Ascending aorta (tissue), 2 donors: ENCODE results near the gene SPECC1L. TPM values are rescaled to one million over a fixed set of nuclear protein-coding genes. Genes with fewer than 3 reads are reported as not detected.

ENCODE experiments used
- DNase-seq, 2 donors: peaks; one replicate each; pipeline ENCODE4 v3.0.0-alpha.2; 2019; ENCODE audit warnings: low spot score in 2 of 2
- H3K27ac ChIP-seq, 2 donors: fragments of 200-600 bp; sonication (generic); one replicate each; pipeline ENCODE4 v1.5.1; 2016 to 2017; ENCODE audit warnings: mild to moderate bottlenecking in 1 of 2
- H3K27me3 ChIP-seq: fragments of 200-600 bp; sonication (generic); one replicate; pipeline ENCODE4 v1.5.1; 2017
- H3K36me3 ChIP-seq, 2 donors: fragments of 200-600 bp; sonication (generic); one replicate each; pipeline ENCODE4 v1.5.1; 2016
- H3K4me1 ChIP-seq, 2 donors: fragments of 200-600 bp; sonication (generic); one replicate each; pipeline ENCODE4 v1.5.1; 2016 to 2017; ENCODE audit warnings: mild to moderate bottlenecking in 1 of 2
- H3K4me3 ChIP-seq, 2 donors: fragments of 200-600 bp; sonication (generic); one replicate each; pipeline ENCODE4 v1.5.1; 2016 to 2017; ENCODE audit warnings: mild to moderate bottlenecking in 1 of 2
- H3K9me3 ChIP-seq, 2 donors: fragments of 200-600 bp; sonication (generic); one replicate each; pipeline ENCODE4 v1.5.1; 2016
- intact Hi-C: fragments of 100-400 bp; cut with DNase I; formaldehyde crosslinking; loops from one replicate; pipeline ENCODE4 v1.15.1; 2023
- total RNA-seq: library from RNA; depleted of rRNA; stranded (reverse); fragments of >200 nt; gene quantifications from one replicate; pipeline ENCODE4 v1.1.0, GENCODE V29; 2016
- TF ChIP-seq, protein P1 (sequence below), 3 experiments: fragments of 200-600 bp in 2 of 3; fragments of 450-650 bp in 1 of 3; sonication (generic) in 2 of 3; IDR thresholded peaks; one replicate each; pipeline ENCODE4 v1.5.1; 2016 to 2019; ENCODE audit warnings: antibody characterized with exemption in 3 of 3, mild to moderate bottlenecking in 1 of 3, moderate library complexity in 1 of 3

Gene SPECC1L
- total RNA-seq, 1 donor from 2014 or later: 66.9 TPM

DNA sequence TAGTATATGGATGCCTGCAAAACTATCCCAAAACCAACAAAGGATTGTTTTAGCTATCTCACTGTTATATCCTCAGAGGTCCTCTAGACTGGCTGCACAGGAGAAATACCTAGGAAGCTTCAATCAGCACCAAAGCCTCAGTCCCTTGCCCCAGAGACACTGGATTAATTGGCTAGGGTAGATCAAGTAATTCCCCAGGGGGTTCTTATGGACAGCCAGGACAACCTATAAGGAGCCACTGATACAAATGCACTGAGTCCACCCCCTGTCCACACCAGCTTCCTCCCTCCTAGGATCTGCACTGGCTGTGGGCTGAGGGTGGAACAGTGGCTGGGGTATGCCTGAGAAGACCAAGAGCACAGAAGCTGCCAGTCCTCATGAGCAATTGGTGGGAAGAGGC lies 173.0 kb downstream of the SPECC1L start:
- TF ChIP-seq, protein P1, sequence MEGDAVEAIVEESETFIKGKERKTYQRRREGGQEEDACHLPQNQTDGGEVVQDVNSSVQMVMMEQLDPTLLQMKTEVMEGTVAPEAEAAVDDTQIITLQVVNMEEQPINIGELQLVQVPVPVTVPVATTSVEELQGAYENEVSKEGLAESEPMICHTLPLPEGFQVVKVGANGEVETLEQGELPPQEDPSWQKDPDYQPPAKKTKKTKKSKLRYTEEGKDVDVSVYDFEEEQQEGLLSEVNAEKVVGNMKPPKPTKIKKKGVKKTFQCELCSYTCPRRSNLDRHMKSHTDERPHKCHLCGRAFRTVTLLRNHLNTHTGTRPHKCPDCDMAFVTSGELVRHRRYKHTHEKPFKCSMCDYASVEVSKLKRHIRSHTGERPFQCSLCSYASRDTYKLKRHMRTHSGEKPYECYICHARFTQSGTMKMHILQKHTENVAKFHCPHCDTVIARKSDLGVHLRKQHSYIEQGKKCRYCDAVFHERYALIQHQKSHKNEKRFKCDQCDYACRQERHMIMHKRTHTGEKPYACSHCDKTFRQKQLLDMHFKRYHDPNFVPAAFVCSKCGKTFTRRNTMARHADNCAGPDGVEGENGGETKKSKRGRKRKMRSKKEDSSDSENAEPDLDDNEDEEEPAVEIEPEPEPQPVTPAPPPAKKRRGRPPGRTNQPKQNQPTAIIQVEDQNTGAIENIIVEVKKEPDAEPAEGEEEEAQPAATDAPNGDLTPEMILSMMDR (IDR thresholded peaks at IDR 0.05): no peak
- intact Hi-C loops: no loop called here
- H3K27me3 ChIP-seq: no peaks in the 10 kb centered on the region

DNA sequence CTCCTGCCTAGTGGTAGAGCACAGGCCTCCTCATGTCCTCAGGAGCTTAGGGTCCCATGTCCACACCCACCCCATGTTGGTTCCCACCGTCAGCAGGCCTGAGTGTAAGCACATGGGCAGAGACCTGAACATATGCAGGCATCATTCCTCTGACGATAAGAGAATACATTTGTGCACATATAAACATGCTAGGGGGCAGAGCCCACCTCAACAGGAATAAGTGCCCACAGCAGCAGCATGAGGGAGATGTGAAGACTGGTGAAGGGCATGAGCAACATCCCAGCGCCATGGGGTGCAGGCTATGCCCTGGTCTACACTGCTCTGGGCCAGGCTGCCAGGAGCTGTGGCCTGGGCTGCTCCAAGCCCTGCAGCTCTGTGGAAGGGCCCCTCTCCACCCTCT lies 173.6 kb downstream of the SPECC1L start:
- TF ChIP-seq, protein P1 (IDR thresholded peaks at IDR 0.05): no peak
- Histone ChIP-seq H3K36me3 (no peaks in the 10 kb centered on the region), H3K27me3 (no peaks in the 10 kb centered on the region), H3K9me3 (no peaks in the 10 kb centered on the region), H3K4me1 (peaks cover 0 to 9% of the 10 kb centered on the region in 2 donors), H3K27ac (no peak overlapping the region), H3K4me3 (no peak overlapping the region)
- peak in 1 of 2 donors; percentile 47 for DNase-seq
- intact Hi-C loops: no loop called here

More for the DNA sequence above, 173.0 kb downstream of the SPECC1L start:
- DNase-seq: no peak
- Histone ChIP-seq H3K27ac (no peak overlapping the region), H3K4me1 (peaks cover 0 to 9% of the 10 kb centered on the region in 2 donors), H3K4me3 (no peak overlapping the region), H3K9me3 (no peaks in the 10 kb centered on the region), H3K36me3 (no peaks in the 10 kb centered on the region)

DNA sequence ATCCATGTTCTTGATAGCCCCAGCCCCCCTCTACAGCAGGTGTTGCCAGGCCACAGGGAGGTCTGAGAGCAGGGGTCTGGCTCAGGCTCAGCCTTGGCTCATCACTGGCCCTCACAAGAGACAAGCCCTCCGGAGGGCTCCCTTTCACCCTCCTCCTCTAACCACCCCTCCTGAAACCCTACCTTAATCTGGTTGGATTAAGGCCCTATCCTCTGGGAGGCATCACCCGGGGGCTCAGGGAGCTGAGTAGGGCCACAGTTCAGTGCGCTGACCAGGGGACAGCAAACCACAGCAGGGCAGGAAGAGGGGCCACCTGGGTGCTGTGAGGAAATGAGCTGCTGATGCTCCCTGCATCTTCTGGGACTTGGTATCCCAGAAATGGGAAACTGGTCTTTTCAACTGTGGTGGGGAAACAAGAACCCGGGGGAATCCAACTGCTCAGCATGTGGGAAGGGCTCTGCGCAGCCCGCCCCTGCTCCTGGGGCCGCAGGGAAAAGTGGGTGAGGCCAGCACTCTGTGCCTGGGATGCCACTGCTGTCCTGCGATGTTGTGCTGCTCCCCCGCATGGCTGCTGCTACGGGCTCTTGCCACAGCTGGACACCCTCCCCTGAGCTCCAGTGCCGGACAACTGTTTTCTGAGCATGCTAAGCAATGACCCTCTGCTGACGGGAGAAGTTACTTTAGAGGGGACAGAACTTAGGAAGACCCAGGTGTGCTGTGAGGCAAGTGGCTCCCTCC lies 174.3 kb downstream of the SPECC1L start:
- intact Hi-C loops: no loop called here
- no peaks in the 10 kb centered on the region for H3K27me3 ChIP-seq

DNA sequence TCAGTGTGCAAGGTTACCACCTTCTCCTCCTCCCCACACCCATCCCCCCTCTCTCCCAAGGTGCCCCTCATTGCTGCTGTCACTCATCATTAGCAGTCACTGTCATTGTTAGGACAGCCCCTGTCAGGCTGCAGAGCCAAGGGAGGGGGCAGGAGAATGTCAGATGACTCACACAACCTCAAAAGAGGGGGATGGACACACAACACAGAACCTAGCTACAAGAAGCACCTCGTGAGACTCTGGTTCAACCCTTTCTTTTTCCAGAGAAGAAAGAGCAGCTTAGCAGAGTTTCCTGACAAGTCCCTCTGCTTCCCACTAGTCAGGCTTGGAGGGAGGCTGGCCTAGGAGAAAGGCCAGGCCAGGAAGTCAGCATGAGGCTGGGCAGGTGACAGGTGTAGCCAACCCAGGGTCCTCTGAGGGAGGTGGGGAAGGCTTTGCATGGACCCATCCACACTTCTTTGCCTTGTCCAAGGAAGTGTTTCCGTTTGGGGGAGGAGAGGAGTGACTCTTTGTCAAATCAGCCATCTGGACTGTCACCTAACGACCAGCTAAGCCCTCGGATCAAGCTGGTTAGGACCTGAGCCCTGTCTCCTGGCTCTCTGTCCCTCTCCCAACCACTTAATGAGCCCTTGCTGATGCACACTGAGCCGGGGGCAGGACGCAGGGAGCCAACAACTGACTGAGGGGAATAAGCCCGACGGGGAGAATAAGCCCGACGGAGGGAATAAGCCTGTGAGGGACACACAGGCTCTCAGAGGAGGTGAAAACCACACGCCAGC lies 175.0 kb downstream of the SPECC1L start:
- H3K4me3 ChIP-seq: no peak overlapping the region
- no peak overlapping the region for H3K27ac ChIP-seq
- peak in 1 of 2 donors; percentile 46 for DNase-seq
- H3K36me3 ChIP-seq: no peaks in the 10 kb centered on the region
- TF ChIP-seq, protein P1 (IDR thresholded peaks at IDR 0.05): no peak
- no peaks in the 10 kb centered on the region for H3K27me3 ChIP-seq
- intact Hi-C loops: no loop called here
- H3K9me3 ChIP-seq: no peaks in the 10 kb centered on the region
- peaks cover 0 to 9% of the 10 kb centered on the region in 2 donors for H3K4me1 ChIP-seq

More for the DNA sequence above, 174.3 kb downstream of the SPECC1L start:
- no peak for DNase-seq
- no peak overlapping the region for H3K27ac ChIP-seq
- H3K4me1 ChIP-seq: peaks cover 0 to 9% of the 10 kb centered on the region in 2 donors
- TF ChIP-seq, protein P1 (IDR thresholded peaks at IDR 0.05): no peak
- no peaks in the 10 kb centered on the region for H3K9me3 ChIP-seq
- no peak overlapping the region for H3K4me3 ChIP-seq
- no peaks in the 10 kb centered on the region for H3K36me3 ChIP-seq

DNA sequence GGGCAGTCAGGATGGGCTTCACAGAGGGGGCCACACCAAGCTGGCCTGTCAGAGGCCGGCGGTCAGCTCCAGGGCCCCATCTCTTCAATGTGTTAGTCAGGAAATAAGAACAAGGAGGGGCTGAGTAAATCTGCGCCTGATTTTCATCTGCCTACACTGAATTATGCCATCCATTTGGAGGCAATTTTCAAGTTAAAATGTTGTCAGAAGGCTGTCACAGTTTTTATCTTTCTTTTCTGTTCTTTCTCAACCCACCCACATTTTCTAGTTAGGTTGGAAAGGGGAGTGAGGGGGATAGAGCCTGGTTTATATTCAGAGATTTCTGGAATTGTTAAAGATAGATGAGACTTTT lies 175.6 kb downstream of the SPECC1L start:
- H3K27me3 ChIP-seq: no peaks in the 10 kb centered on the region
- intact Hi-C loops: no loop called here
- H3K9me3 ChIP-seq: no peaks in the 10 kb centered on the region
- peaks cover 0 to 7% of the 10 kb centered on the region in 2 donors for H3K4me1 ChIP-seq
- no peak overlapping the region for H3K4me3 ChIP-seq
- DNase-seq: no peak
- no peak overlapping the region for H3K27ac ChIP-seq
- H3K36me3 ChIP-seq: no peaks in the 10 kb centered on the region
- TF ChIP-seq, protein P1 (IDR thresholded peaks at IDR 0.05): no peak
